Measurements from ENCODE around the gene MUC5B.

- TF ChIP-seq GATA2 (IDR thresholded peaks at IDR 0.05; ENCODE audit: low read depth, low read length) (no peak), GATA3 (IDR thresholded peaks at IDR 0.05; ENCODE audit: low read depth, low read length) (no peak)
Observed at GRCh38 chr11:1232883-1233321, 10.0 kb downstream of the MUC5B start.
